ENCODE measurements around the gene MYH7.

MYH7 gene

GRCh38 chr14:23447361-23448350 lies 12.2 kb upstream of the MYH7 start:
- no peak for DNase-seq (ENCODE audit: low read depth in 3 of 3)

DNA sequence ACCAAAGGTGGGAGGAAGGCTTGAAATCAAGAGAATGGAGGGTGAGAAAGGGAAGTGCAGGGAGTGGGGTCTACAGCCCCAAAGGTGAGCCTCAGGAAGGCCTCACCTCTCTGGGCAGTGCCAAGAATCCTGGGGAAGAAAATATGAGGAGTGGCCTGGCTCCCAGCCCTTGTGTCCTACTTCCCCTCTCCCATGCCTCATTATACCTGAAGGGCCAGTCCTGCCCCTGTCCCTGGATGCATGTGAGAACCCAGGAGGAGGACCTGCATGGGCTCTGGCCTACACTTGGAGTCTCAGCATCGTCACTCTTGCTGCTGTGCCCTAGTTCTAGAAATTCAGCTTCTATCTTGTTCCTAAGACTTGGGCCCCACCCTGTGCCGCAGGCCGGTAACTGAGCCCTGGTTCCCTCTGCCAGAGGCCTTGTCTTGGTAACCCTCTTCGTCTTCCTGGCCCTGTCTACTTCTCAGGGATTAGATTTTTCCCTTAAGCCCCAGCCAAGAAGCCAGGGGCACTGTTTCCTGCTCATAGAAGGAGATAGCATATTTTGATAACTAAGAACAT lies 10.9 kb upstream of the MYH7 start:
- DNase-seq (ENCODE audit: low read depth in 3 of 3), result no peak

- no peak for DNase-seq (ENCODE audit: low read depth in 3 of 3)
Observed at GRCh38 chr14:23445773-23446172, 10.3 kb upstream of the MYH7 start.

DNA sequence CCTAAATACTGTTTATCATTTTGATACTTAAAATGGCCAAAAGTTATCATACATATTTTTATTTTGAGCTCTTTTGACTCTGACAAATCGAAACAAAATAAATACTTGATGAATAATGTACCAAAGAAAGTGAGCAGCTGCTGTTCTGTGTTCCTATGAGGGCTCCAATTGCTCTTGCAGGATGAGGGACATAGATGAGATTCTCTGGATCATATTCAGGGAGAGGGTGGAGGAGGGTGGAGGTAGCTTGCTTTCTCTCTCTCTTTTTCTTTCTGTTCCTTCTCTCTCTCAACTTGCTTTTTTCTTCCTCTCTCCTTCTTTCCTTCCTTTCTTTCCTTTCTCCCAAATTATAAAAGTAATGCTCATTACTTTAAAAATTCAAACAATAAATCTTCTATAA lies 8.9 kb upstream of the MYH7 start:
- no peak for DNase-seq (ENCODE audit: low read depth in 3 of 3)

DNA sequence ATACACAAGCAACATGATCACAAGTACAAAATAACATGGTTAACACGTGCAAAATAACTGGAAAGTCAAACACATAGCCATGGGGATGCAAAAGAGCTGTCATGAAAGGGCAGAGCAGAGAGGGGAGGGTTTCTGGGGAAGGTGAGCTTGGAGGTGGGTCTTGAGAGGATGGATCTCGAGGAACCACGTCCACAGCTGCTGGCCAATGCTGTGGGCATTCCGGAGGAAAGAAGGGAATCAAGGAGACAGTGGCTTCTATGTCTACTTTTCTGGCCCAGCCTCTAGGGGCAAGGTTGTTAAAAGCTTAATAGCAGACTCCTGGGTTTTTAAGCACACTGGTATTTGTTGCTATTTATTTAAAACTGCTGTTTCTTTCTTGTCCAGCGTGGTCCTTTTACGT lies 8.4 kb upstream of the MYH7 start:
- DNase-seq (ENCODE audit: low read depth in 3 of 3), result no peak

GRCh38 chr14:23443411-23443812 lies 8.0 kb upstream of the MYH7 start:
- no peak for DNase-seq (ENCODE audit: low read depth in 3 of 3)

DNA sequence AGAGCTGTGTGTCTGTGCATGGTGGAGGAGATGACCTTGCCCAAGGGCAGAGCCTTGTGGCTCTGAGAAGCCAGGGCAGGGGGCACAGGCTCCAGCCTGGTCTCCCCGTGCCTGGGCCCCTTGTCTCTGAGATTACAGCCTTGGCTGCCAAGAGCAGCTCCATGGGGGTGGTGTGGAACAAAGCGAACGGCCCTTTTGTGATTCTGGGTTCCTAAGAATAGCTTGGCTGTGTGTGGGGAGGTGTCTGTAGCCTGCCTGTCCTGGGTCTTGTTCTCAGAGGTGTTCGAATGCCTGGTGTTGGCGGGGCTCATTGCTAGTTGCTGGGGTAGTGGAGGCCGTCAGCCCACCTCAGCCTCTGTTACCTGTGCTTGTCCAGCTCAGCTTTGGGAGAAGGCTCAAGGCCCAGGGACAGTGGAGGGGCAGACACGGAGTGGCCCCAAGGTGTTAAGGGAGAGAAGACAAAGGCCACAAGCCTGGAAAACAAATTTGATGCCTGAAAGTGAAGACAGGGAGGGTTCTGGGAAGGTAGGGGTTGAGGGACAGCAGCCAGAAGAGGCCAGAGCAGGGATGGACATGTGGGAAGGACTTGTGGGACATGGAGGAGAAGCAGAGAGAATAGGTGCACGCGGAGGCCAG lies 7.4 kb upstream of the MYH7 start:
- no peak for DNase-seq (ENCODE audit: low read depth in 3 of 3)

GRCh38 chr14:23441076-23441475 lies 5.6 kb upstream of the MYH7 start:
- no peak for DNase-seq (ENCODE audit: low read depth in 3 of 3)

- no peak for DNase-seq (ENCODE audit: low read depth in 3 of 3)
Observed at GRCh38 chr14:23439107-23439835, 3.8 kb upstream of the MYH7 start.

DNA sequence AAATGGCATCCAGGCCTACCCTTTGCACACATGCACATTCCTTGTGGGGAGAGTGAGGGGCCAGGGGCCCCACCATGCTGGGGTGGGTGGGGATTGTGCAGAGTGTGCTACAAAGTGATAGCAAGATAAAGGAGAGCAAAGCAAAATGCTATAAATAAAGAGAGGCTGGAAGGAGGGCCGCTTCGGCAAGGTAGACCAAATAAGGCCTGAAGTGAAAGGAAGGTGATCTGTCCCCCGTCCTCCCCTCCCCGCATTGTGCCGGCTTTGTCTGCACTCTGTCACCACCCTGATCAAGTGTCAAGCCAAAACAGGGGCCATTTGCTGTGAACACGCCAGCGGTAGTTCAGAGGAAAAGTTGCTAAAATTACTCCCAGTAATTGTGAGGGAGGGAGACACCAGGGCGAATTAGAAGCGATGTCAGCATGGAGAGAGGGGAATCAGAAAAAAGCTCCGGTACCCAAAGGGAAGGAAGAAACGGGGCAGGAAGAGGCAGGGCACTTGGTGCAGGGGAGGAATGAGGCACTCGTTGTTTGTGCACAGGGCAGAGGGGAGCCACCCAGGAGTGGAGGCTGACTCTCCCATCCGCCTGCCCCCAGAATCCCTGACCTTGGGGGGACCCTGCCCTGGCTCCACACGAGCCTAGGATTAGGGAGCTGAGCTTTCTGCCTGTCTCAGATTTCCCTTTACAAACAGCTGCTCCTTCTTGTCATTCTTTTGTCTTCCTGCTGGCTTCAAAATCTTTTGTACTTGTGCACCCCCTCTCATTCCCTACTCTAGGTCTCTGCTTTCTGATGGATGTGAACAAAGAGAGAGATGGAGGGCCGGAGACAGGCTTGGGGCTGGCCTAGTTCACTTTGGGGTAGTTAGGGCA lies 2.9 kb upstream of the MYH7 start:
- no peak for DNase-seq (ENCODE audit: low read depth in 3 of 3)

GRCh38 chr14:23437133-23438100 lies 2.0 kb upstream of the MYH7 start:
- DNase-seq (ENCODE audit: low read depth in 3 of 3), result no peak

- DNase-seq (ENCODE audit: low read depth in 3 of 3), result no peak
Observed at GRCh38 chr14:23436327-23437132, 1.1 kb upstream of the MYH7 start.

DNA sequence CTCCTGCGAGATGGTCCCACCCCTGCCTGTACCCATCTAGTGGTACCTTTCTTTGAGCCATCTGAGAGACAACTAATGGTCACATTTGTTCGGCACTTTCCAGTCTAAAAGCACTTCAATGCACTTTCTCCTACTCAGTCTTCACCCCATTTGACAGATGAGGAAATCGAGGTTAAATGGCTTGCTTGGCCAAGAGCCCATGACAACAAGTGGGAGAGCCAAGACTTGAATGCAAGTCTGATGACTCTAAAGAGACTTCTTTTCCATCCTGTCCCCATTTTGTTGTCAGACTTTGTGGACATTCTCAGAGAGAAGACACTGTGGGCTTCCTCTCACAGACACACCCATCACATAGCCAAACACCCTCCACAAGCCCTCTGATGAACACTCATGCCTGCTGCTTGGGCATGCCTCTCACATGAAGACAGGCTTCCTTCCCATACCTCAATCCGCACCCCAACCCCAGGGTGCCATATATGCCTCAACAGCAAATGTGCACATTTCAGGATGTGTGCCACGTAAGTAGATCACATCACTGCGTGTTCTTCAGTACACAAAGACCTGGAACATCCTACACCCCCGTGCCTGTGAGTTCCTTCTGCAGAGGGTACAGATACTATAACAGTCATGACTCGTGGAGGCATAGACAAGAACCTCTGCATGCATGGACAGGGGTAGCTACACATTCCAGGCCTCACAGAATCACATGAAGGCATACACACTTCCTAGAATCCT lies 805 bp downstream of the MYH7 start:
- DNase-seq (ENCODE audit: low read depth in 3 of 3), result no peak

DNA sequence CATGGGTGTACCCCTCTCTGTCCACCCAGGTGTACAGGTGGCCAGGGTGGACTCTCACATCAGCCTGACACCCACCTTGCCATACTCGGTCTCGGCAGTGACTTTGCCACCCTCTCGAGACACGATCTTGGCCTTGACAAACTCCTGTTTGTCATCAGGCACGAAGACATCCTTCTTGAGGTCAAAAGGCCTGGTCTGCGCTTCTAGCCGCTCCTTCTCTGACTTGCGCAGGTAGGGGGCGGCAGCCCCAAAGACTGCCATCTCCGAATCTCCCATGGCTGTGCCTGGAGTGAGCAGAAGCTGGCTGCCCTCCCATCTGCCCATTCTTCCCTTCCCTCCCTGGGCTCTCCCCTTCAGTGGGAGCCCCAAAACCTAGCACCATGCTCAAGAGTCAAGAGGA lies 2.0 kb downstream of the MYH7 start:
- DNase-seq (ENCODE audit: low read depth in 3 of 3), result no peak

DNA sequence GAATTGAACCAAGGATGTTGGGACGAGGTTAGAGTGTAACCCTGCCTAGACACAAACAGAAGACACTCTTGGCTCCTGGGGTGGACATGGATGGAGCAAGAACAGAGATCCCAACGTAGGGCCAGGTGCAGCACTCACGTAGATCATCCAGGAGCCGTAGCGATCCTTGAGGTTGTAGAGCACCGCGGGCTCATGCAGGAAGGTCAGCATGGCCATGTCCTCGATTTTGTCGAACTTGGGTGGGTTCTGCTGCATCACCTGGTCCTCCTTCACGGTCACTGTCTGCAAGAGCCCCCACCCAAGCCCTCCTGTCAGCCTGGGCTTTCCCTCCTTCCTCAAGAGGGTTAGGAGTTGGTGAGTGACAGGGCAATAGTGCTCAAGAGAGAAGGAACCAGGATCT lies 2.5 kb downstream of the MYH7 start:
- no peak for DNase-seq (ENCODE audit: low read depth in 3 of 3)

DNA sequence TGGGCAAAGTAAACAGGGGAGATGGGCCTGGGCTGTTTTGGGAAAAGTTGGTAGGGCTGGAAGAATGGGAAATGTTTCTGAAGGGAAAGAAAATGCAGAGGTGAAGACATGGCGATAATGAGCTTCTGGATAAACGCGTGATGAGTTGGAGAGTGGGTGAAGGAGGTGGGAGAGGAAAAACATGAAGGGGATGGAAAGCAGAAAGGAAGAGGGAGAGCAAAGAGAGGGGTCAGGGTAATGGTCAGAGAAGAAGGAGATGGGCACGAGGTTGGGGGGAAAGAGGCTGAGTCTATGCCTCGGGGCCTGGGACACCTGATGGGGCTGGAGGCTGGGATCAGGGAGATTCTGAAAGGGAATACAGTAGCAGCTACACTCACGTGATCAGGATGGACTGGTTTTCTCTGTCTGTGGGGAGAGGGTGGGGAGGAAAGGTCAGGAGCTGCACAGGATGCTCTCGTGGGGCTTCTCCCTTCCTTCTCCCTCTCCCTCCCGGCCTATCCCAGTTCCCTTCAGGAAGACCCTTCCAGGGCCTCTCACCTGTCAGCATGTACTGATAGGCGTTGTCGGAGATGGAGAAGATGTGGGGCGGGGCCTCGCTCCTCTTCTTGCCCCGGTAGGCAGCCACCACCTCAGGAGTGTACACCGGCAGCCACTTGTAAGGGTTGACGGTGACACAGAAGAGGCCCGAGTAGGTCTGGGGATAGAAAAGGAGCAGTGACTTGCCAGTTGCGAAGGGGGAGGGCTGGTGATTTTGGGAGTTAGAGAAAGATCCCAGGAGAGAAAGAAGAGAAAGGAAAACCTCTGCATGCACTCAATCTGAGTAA lies 3.1 kb downstream of the MYH7 start:
- no peak for DNase-seq (ENCODE audit: low read depth in 3 of 3)

DNA sequence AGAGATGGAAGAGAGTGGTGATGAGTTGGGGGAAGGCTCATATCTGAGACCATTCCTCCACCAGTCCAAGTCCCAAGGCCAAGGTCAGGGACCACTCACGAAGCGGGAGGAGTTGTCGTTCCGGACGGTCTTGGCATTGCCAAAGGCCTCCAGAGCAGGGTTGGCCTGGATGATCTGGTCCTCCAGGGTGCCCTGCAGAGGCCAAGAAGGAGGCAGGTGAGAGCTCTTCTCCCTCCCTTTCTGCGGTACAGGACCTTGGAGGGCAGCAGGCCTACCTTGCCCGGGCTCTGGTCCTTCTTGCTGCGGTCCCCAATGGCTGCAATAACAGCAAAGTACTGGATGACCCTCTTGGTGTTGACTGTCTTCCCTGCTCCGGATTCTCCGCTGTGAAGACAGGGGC lies 4.0 kb downstream of the MYH7 start:
- DNase-seq (ENCODE audit: low read depth in 3 of 3), result no peak

DNA sequence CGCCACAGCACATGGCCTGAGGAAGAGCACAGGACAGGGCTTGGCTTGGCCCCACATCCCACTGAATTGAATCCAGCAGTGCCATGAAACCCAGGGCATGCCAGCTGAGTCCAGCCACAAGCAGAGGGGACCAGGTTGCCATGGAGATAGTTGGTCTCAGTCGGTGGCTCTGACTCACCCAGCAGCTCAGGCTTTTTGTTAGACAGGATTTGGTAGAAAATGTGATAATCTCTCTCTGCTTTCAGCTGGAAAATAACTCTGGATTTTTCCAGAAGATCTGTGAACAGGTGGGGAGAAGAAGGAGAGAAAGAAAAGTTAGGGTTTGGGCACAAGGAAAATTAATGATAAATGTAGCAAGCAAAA lies 4.8 kb downstream of the MYH7 start:
- DNase-seq (ENCODE audit: low read depth in 3 of 3), result no peak

Measured in stimulated activated CD4-positive, alpha-beta T cell treated with anti-CD3 and anti-CD28 coated beads, TNF-alpha, amount 100 ng/mL, for 24 hours (primary cell).